KOPT-K1 (cell line): ENCODE data around the gene AGTR1.
"Not testable (repeated sequence)": the region's sequence is repeated elsewhere in the genome, so short reads cannot be mapped to it uniquely, and the experiment has no call there.

Source experiments
- H3K27ac ChIP-seq: fragments of 200-600 bp; sonication (generic); 2 replicates; pipeline ENCODE4 v1.5.1; 2016; ENCODE audit warnings: antibody characterized with exemption, mild to moderate bottlenecking, low read depth, low read length; ENCODE audit not compliant: poor library complexity, severe bottlenecking
- H3K36me3 ChIP-seq: fragments of 200-600 bp; sonication (generic); 2 replicates; pipeline ENCODE4 v1.5.1; 2017; ENCODE audit warnings: antibody characterized with exemption, mild to moderate bottlenecking, low read length, moderate library complexity; ENCODE audit not compliant: insufficient read depth
- H3K9me3 ChIP-seq: fragments of 200-600 bp; sonication (generic); 2 replicates; pipeline ENCODE4 v1.5.1; 2017; ENCODE audit warnings: antibody characterized with exemption, low read length, mild to moderate bottlenecking; ENCODE audit not compliant: insufficient read depth, poor library complexity, severe bottlenecking

AGTR1 gene

DNA sequence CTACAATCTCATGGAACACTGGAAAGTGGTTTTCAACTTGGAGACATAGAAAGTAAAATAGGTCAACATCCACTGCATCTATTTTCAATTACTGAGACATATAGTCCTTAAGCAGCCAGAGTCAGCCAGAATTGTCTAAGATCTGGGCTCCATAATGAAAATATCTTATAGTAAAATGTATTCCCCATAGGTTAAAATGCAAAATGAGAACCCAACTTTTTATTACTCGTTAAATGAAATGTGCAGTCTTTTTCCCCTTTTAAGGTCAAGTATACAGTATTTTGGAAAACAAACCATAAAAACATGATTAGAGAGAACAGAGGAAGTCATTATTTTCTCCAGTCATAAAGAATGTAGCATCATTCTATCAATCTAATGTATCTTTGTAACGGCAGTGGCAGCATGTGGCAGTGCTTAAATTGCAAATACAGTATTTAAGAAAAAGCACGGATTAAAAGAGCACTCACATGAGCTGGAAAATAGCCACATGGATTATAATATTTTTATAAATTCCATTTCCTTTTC, 65.5 kb downstream of the AGTR1 start:
- Histone ChIP-seq H3K27ac (no peak overlapping the region), H3K36me3 (no peaks in the 10 kb centered on the region), H3K9me3 (no peaks in the 10 kb centered on the region)

DNA sequence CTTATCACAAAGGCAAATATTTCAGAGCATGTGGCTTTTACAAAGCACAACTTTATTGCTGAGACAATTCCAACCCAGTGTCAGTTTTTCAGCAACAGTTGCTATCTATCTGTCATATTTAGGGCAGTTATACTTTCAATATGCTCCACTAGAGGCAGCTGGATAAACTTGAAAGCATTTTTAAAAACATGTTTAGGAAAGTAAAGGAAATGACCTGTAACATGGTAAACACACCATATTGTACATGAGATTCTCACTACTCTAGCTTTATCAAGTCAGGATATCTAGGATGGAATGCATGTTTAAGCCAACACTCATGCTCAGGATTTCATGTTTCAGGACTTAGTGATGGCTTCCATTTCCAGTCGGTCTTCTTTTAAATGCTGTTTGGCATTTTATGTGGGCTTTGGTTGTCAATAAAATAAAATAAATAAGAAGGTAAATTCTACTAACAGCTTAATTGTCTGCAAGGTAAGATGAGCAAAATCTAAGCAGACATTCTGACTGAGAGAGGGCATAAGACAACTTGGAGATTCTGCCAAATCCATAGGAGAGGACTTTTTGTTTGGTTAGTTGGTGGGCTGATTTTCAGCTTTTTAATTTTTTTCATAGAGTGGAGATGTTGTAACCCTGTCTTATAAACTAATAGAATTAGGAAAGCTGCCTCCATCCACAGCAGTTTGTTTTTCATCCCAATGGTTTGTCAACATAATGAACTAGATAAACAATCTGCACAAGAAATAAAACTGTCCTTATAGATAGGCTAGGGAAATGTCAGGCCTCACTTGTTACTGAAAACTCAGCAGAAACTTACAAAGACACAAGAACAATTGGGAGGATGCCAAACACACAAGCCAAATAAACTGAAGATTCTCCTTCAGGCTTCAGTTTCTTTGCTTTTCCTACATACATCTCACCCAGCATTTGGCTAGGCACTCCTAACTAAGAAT, 66.6 kb downstream of the AGTR1 start:
- Histone ChIP-seq H3K9me3 (no peaks in the 10 kb centered on the region), H3K27ac (no peak overlapping the region), H3K36me3 (no peaks in the 10 kb centered on the region)

DNA sequence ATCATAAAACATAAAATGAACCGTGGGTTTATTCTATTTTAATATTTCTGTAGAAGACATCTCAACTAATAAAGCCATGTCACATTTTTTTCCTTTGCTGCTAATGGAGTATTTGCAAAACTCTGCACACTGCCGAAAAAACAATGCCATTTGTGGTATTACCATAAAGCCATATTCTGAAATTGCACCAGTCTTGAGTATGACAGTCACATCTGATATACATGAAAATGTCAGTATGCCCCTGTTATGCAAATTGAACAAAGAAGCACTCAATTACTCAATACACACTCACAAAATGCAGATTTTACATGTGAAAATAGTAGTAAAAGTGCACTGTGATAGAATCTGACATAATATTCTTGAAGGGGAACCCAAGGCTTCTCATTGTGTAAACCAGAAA, 74.7 kb downstream of the AGTR1 start:
- Histone ChIP-seq H3K9me3 (no peaks in the 10 kb centered on the region), H3K27ac (no peak overlapping the region), H3K36me3 (no peaks in the 10 kb centered on the region)

GRCh38 chr3:148772835-148773234, 75.1 kb downstream of the AGTR1 start:
- H3K27ac ChIP-seq, result no peak overlapping the region
- H3K36me3 ChIP-seq, result no peaks in the 10 kb centered on the region
- H3K9me3 ChIP-seq, result no peaks in the 10 kb centered on the region

- H3K9me3 ChIP-seq, result no peaks in the 10 kb centered on the region
- no peaks in the 10 kb centered on the region for H3K36me3 ChIP-seq
- H3K27ac ChIP-seq, result no peak overlapping the region
Measured at GRCh38 chr3:148773805-148774204, 76.1 kb downstream of the AGTR1 start.

GRCh38 chr3:148778926-148779325, 81.2 kb downstream of the AGTR1 start:
- H3K36me3 ChIP-seq, result no peaks in the 10 kb centered on the region
- no peaks in the 10 kb centered on the region for H3K9me3 ChIP-seq
- no peak overlapping the region for H3K27ac ChIP-seq

- not testable (repeated sequence) for H3K9me3 ChIP-seq, H3K36me3 ChIP-seq, H3K27ac ChIP-seq
Measured at GRCh38 chr3:148785026-148785425, 87.3 kb downstream of the AGTR1 start.

DNA sequence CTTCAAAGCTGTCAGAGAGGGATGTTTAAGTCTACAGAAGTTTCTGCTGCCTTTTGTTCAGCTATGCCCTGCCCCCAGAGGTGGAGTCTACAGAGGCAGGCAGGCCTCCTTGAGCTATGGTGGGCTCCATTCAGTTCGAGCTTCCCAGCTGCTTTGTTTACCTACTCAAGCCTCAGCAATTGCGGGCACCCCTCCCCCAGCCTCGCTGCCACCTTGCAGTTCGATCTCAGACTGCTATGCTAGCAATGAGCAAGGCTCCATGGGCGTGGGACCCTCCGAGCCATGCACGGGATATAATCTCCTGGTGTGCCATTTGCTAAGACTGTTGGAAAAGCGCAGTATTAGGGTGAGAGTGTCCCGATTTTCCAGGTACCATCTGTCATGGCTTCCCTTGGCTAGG, 88.5 kb downstream of the AGTR1 start:
- H3K9me3 ChIP-seq, H3K27ac ChIP-seq, H3K36me3 ChIP-seq: not testable (repeated sequence)

DNA sequence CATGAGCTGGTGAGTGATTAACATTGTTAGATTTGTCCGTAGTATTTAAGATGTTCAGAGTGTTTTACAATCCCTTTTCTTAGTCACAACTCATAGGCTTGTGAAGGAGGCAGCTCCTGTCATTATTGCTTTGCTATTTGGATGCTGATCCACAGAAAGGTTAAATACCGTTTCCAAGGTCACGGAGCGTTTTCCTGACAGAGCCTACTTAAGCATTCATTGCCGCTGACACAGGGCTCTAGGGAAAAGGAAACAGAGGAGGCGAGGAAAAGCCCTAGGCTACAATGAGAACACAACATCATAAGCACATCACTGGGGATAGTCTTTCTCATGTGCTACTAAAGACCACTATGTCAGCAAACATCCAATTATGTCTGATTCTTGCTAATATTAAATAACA, 91.4 kb downstream of the AGTR1 start:
- H3K36me3 ChIP-seq, result no peaks in the 10 kb centered on the region
- no peak overlapping the region for H3K27ac ChIP-seq
- H3K9me3 ChIP-seq, result no peaks in the 10 kb centered on the region

DNA sequence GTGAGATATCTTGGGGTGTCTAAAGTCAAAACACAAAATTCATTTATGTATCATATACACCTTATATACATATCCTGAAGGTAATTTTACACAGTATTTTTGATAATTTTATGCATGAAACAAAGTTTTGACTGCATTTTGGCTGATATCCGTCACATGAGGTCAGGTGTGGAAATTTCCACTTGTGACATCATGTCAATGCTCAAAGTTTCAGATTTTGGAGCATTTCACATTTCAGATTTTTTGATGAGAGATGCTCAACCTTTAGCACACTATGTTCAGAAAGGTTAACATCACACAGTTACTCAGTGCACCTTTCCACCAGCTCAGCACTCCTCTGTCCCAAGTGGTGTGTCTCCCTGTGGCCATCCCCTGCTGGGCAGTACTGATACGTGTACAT, 92.2 kb downstream of the AGTR1 start:
- H3K36me3 ChIP-seq, result no peaks in the 10 kb centered on the region
- H3K9me3 ChIP-seq, result no peaks in the 10 kb centered on the region
- H3K27ac ChIP-seq, result no peak overlapping the region

GRCh38 chr3:148790370-148790769, 92.7 kb downstream of the AGTR1 start:
- no peaks in the 10 kb centered on the region for H3K36me3 ChIP-seq
- H3K27ac ChIP-seq, result no peak overlapping the region
- H3K9me3 ChIP-seq, result no peaks in the 10 kb centered on the region

DNA sequence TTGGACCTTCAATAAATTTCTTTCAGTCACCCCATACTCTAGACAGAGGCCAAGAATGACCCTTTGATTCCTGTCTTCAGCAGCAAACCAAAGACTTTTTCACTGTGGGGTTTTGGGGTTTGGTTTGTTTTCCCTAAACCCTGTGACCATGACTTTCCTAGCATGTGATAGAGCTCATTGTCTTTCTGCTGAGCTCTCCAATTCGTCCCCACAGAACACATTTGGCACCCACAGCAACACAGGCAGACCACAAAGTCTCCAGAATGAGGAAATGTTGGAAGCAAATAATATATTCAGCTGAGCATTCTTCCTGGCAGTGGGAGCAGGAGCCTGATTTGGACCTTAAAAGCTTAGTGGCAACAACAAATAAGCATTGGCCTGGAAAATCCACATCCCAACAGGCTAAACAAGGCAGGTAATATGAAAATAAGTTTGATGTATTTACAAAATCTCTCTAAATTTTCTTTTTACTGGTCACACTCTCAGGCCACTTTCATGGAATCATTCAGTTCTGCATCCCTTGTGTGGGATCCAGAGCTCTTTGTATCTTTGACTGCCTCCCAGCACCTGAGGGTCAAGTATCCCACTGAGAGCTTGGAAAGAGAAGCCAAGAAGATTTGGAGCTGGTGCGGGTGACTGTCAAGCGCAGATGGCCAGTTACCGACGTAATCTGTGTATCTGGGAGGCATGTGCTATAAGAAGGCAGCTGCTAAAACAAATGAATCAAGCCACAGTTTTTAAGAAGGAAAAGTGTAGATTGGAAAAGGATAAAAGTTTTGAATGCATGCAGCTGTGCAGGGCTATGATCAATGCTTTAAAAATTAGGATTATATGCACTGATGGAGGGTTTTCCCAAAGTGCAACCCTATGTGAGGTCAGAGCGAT, 93.4 kb downstream of the AGTR1 start:
- Histone ChIP-seq H3K36me3 (no peaks in the 10 kb centered on the region), H3K9me3 (no peaks in the 10 kb centered on the region), H3K27ac (no peak overlapping the region)

GRCh38 chr3:148791920-148792319, 94.2 kb downstream of the AGTR1 start:
- Histone ChIP-seq H3K36me3 (no peaks in the 10 kb centered on the region), H3K9me3 (no peaks in the 10 kb centered on the region), H3K27ac (no peak overlapping the region)

DNA sequence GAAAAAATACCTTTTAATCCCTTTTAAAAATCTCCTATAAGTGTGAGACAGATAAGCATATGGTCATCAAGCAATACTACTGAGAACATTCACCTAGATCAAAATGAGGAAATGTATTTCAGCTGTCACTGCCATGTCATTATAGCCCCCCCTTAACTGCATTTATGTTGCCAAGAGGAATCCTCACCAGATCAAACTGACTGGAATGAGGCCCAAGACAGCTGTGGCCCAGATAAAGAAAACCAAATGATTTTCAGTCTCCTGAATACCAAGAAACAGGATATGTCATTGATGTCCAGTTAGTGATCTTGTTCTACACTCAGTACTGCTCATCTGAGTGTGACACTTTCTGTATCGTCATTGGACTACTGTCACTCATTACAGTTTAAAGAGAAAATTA, 94.8 kb downstream of the AGTR1 start:
- Histone ChIP-seq H3K36me3 (no peaks in the 10 kb centered on the region), H3K9me3 (no peaks in the 10 kb centered on the region), H3K27ac (no peak overlapping the region)
